K562 (cell line): ENCODE data around the gene NECAP2. TPM values are rescaled to one million over a fixed set of nuclear protein-coding genes. Genes with fewer than 3 reads are reported as not detected.

Source experiments
- ATF1 ChIP-seq, 2 experiments: fragments of 450-650 bp in 1 of 2; IDR thresholded peaks; 2 replicates each; pipeline ENCODE4 v1.6.1; 2016; ENCODE audit warnings: missing compliant biosample characterization in 1 of 2, missing genetic modification characterization in 1 of 2
- CBX2 ChIP-seq: fragments of 200-600 bp; sonication (generic); IDR thresholded peaks from one replicate; pipeline ENCODE4 v1.6.1; 2012; ENCODE audit warnings: mild to moderate bottlenecking, low read length, inconsistent platforms; ENCODE audit not compliant: insufficient read depth, poor library complexity, severe bottlenecking
- CHD4 ChIP-seq: fragments of 200-600 bp; sonication (generic); IDR thresholded peaks from 3 replicates; pipeline ENCODE4 v1.6.1; 2012; ENCODE audit warnings: low read depth, mild to moderate bottlenecking, mixed read lengths, low read length, inconsistent platforms; ENCODE audit not compliant: insufficient read depth, insufficient replicate concordance, poor library complexity, severe bottlenecking
- FOXP1 ChIP-seq: sonication (generic); formaldehyde crosslinking; IDR thresholded peaks from 2 replicates; pipeline ENCODE4 v1.8.0; 2022; ENCODE audit warnings: mild to moderate bottlenecking, missing genetic modification reagents
- HEY1 ChIP-seq: fragments of 250-450 bp; sonication (Bioruptor Pico); IDR thresholded peaks from 2 replicates; pipeline ENCODE4 v1.5.0; 2020; ENCODE audit warnings: mild to moderate bottlenecking, moderate library complexity, borderline replicate concordance
- L3MBTL2 ChIP-seq: fragments of 450-650 bp; IDR thresholded peaks from 2 replicates; pipeline ENCODE4 v1.6.1; 2016; ENCODE audit warnings: mild to moderate bottlenecking, moderate library complexity
- MED1 ChIP-seq: sonication (generic); formaldehyde crosslinking; IDR thresholded peaks from 2 replicates; pipeline ENCODE4 v1.8.1; 2023; ENCODE audit warnings: missing genetic modification reagents, borderline replicate concordance
- MNT ChIP-seq, 2 experiments: fragments of 450-650 bp; conservative IDR thresholded peaks; 2 replicates each; pipeline ENCODE4 v1.6.1; 2017; ENCODE audit warnings: mild to moderate bottlenecking in 2 of 2, moderate library complexity in 2 of 2
- TGIF2 ChIP-seq: sonication (generic); formaldehyde crosslinking; IDR thresholded peaks from 2 replicates; pipeline ENCODE4 v1.8.1; 2022; ENCODE audit warnings: mild to moderate bottlenecking, missing genetic modification reagents, moderate library complexity
- ZNF184 ChIP-seq: sonication (generic); formaldehyde crosslinking; IDR thresholded peaks from 2 replicates; pipeline ENCODE4 v1.5.0; 2020; ENCODE audit warnings: missing genetic modification reagents
- ZNF318 ChIP-seq, 2 experiments: fragments of 450-650 bp; IDR thresholded peaks; 2 replicates each; pipeline ENCODE4 v1.6.1; 2016; ENCODE audit warnings: mild to moderate bottlenecking in 2 of 2, borderline replicate concordance in 1 of 2, low read depth in 1 of 2, moderate library complexity in 1 of 2
- ZNF699 ChIP-seq: fragments of 250-450 bp; sonication (Bioruptor Pico); IDR thresholded peaks from 2 replicates; pipeline ENCODE4 v1.8.0; 2021; ENCODE audit warnings: mild to moderate bottlenecking, moderate library complexity; ENCODE audit not compliant: insufficient replicate concordance
- ZNF766 ChIP-seq: fragments of 200-800 bp; sonication (Bioruptor generic); conservative IDR thresholded peaks from 2 replicates; pipeline ENCODE4 v1.6.1; 2016; ENCODE audit warnings: missing genetic modification characterization, missing compliant biosample characterization
- polyA plus RNA-seq, 8 experiments: library from polyadenylated mRNA; depleted of rRNA in 4 of 8; stranded (reverse) in 5 of 8; unstranded in 3 of 8; fragments of >200 nt; fragmentation: Nextera tagmentation in 2 of 8; fragmentation: Illumina TruSeq in 1 of 8; extraction: Ambion mirVana in 2 of 8; extraction: Trizol in 1 of 8; gene quantifications; 2 replicates each; pipeline versions ENCODE4 v1.2.1 to v1.2.3, GENCODE V29; 2011 to 2014; ENCODE audit warnings: inconsistent platforms in 1 of 8, missing spikeins in 1 of 8
- total RNA-seq, 7 experiments: library from RNA; depleted of rRNA in 6 of 7; stranded (reverse); fragments of >200 nt in 6 of 7; fragmentation: Illumina TruSeq in 2 of 7; extraction: Trizol in 2 of 7; gene quantifications; 2 replicates each; pipeline versions ENCODE4 v1.2.1 to v1.2.3, GENCODE V29; 2011 to 2021; ENCODE audit warnings: low replicate concordance in 1 of 7

NECAP2 gene
- total and polyA plus RNA-seq, 9 of the 15 experiments (the other 6 are each of a cell fraction or from before 2014, with no cell fraction given): 22.7 to 107 (median 79.2) TPM

- TF ChIP-seq MNT (conservative IDR thresholded peaks at IDR 0.05): no peak; a peak in 1 of 4 replicates
- TF ChIP-seq ZNF318 (IDR thresholded peaks at IDR 0.05; ENCODE audit: borderline replicate concordance in 1 of 2, low read depth in 1 of 2): no peak
- peak; percentile 71 for TF ChIP-seq CHD4
- TF ChIP-seq MED1 (CRISPR knock-in tag): peak; percentile 87; the same call in 1 of the 2 replicates
- TF ChIP-seq HEY1 (CRISPR knock-in tag): no peak
- TF ChIP-seq ATF1 (CRISPR knock-in tag; IDR thresholded peaks at IDR 0.05): no peak
- TF ChIP-seq ATF1 (tag; IDR thresholded peaks at IDR 0.05): no peak
- TF ChIP-seq L3MBTL2: peak; percentile 77
- no peak for TF ChIP-seq ZNF766
- 0 out of 2 replicates have a peak, but pooled peaks have one; percentile 33 for TF ChIP-seq FOXP1 (CRISPR knock-in tag)
- TF ChIP-seq ZNF184 (CRISPR knock-in tag): no peak
- TF ChIP-seq ZNF699: no peak
- no peak for TF ChIP-seq CBX2
- TF ChIP-seq TGIF2 (CRISPR knock-in tag): 0 out of 2 replicates have a peak, but pooled peaks have one; percentile 43
Observed at GRCh38 chr1:16498573-16499413, 58.3 kb downstream of the NECAP2 start (continued).
